ENCODE results near the gene SYT9. TPM values are rescaled to one million over a fixed set of nuclear protein-coding genes. Genes with fewer than 3 reads are reported as not detected.

SYT9 gene
- total and polyA plus RNA-seq, 9 of the 15 experiments (the other 6 are each of a cell fraction or from before 2014, with no cell fraction given) = 0.01 TPM; not detected in 8

DNA sequence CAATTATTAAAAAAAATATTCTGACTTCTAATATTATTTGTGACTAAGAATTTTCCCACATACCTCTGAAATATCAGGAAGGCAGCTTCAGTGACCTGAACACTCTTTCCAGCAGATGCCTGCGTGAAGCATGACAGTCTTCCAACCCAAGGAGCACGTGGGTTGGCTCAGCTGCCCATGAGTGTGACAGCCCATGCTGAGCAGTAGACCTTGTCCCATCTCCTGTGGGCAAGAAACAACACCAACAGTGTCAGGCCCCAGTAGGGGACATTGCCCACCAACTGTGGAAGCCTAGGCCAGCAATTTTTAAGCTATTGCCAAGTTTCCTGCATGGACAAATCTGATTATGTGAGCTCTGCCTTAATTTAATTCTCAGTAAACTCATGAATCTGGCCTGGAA is 167.2 kb downstream of the SYT9 start:
- no peaks in the 10 kb centered on the region for H3K79me2 ChIP-seq (ENCODE audit: control insufficient read depth, insufficient read depth, low read length)
- no peak for ATAC-seq
- H3K9ac ChIP-seq (ENCODE audit: insufficient read depth in 1 of 2, low read depth in 2 of 2, low read length in 2 of 2) = no peak overlapping the region
- TF ChIP-seq ZNF584 (CRISPR knock-in tag; IDR thresholded peaks at IDR 0.05; ENCODE audit: low read depth) = no peak
- no peak for TF ChIP-seq ATF4 (CRISPR knock-in tag; IDR thresholded peaks at IDR 0.05)
- no peak for TF ChIP-seq NR4A1 (CRISPR knock-in tag; IDR thresholded peaks at IDR 0.05)
- no peak for TF ChIP-seq NR4A1 (tag; IDR thresholded peaks at IDR 0.05)
- TF ChIP-seq TRIM24 (IDR thresholded peaks at IDR 0.05) = no peak
- no peak for TF ChIP-seq RBM15 (IDR thresholded peaks at IDR 0.05; ENCODE audit: insufficient read depth, low read length)
- TF ChIP-seq JUNB (CRISPR knock-in tag; conservative IDR thresholded peaks at IDR 0.05) = no peak
- no peak for TF ChIP-seq SP1 (CRISPR knock-in tag; IDR thresholded peaks at IDR 0.05)
- TF ChIP-seq ARID1B (IDR thresholded peaks at IDR 0.05) = no peak
- no peak for TF ChIP-seq MAFK (IDR thresholded peaks at IDR 0.05; ENCODE audit: low read length)
- TF ChIP-seq, protein P1, sequence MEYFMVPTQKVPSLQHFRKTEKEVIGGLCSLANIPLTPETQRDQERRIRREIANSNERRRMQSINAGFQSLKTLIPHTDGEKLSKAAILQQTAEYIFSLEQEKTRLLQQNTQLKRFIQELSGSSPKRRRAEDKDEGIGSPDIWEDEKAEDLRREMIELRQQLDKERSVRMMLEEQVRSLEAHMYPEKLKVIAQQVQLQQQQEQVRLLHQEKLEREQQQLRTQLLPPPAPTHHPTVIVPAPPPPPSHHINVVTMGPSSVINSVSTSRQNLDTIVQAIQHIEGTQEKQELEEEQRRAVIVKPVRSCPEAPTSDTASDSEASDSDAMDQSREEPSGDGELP (CRISPR knock-in tag; IDR thresholded peaks at IDR 0.05; ENCODE audit: borderline replicate concordance) = no peak
- TF ChIP-seq PATZ1 (CRISPR knock-in tag; IDR thresholded peaks at IDR 0.05; ENCODE audit: borderline replicate concordance) = no peak
- no peak for TF ChIP-seq GATAD2B (IDR thresholded peaks at IDR 0.05; ENCODE audit: borderline replicate concordance)
- no peak for TF ChIP-seq ZNF324 (CRISPR knock-in tag; IDR thresholded peaks at IDR 0.05)
- TF ChIP-seq MCM2 (IDR thresholded peaks at IDR 0.05; ENCODE audit: low read depth) = no peak
- no peak for TF ChIP-seq PPARD (CRISPR knock-in tag; IDR thresholded peaks at IDR 0.05)
- no peak for TF ChIP-seq DPF2 (IDR thresholded peaks at IDR 0.05)
- FAIRE-seq = no peak
- H3K9me1 ChIP-seq (ENCODE audit: control insufficient read depth, insufficient read depth, low read length) = no peaks in the 10 kb centered on the region
- no peaks in the 10 kb centered on the region for H3K9me3 ChIP-seq (replicated peaks; ENCODE audit: control insufficient read depth, insufficient read depth, low read depth, low read length)
- no peak overlapping the region for H2AFZ ChIP-seq (ENCODE audit: low read depth, low read length)
- POLR2A ChIA-PET = no interaction called here
- H3K4me2 ChIP-seq (ENCODE audit: insufficient read depth, low read length) = no peak overlapping the region
- H3K27me3 ChIP-seq (ENCODE audit: control insufficient read depth in 2 of 2, insufficient read depth in 2 of 2, low read length in 2 of 2) = no peaks in the 10 kb centered on the region
- CTCF ChIA-PET (ENCODE audit: low intra/inter-chr PET ratio) = no interaction called here
- WGBS (ENCODE audit: insufficient coverage, low coverage, missing lambda C conversion rate) = 0% methylated on average over 2 of the region's 2 CpGs
- in situ Hi-C loops (cut with MboI) (no loop called here), intact Hi-C loops (cut with micrococcal nuclease) (no loop called here)
- no peak for DNase-seq (ENCODE audit: extremely low read depth in 1 of 4, low spot score in 3 of 4)
- H3K4me3 ChIP-seq = no peak overlapping the region
- H3K27ac ChIP-seq (ENCODE audit: extremely low read depth, low read depth, low read length) = no peak overlapping the region
- H3K36me3 ChIP-seq (ENCODE audit: control insufficient read depth, insufficient read depth, low read length) = no peaks in the 10 kb centered on the region
- H3K4me1 ChIP-seq (replicated peaks in 1 of 2; ENCODE audit: control insufficient read depth in 2 of 2, insufficient read depth in 2 of 2, low read length in 2 of 2) = no peaks in the 10 kb centered on the region
- H4K20me1 ChIP-seq (replicated peaks; ENCODE audit: control insufficient read depth, insufficient read depth, low read length) = no peaks in the 10 kb centered on the region
- no TSS peak for BruUV-seq (replicated peaks)
